IMR-90 (cell line): ENCODE data around the gene SLC38A5. TPM values are rescaled to one million over a fixed set of nuclear protein-coding genes. Genes with fewer than 3 reads are reported as not detected.

Experiments
- ATAC-seq: fragments of 200-7000 bp; cut with Tn5 transposase; 2 replicates; pipeline ENCODE4 v1.9.1; 2020; ENCODE audit warnings: low read depth, mild to moderate bottlenecking, moderate library complexity
- BruUV-seq: library from RNA; stranded (reverse); fragments of 400-500 nt; replicated peaks from 2 replicates; lab custom pipeline; 2021; lab: Mats Ljungman, UMichigan
- CTCF ChIA-PET: fragments of 300-600 bp; formaldehyde crosslinking; extraction: SDS; loops from one replicate; lab custom pipeline; 2021; ENCODE audit warnings: antibody characterized with exemption; lab: Yijun Ruan, JAX
- POLR2A ChIA-PET: fragments of 300-600 bp; sonication (Branson Sonifier 250); formaldehyde crosslinking; loops from one replicate; lab custom pipeline; 2022; ENCODE audit warnings: antibody characterized with exemption; ENCODE audit not compliant: unreplicated experiment; lab: Charles Lee
- DNase-seq: peaks from one replicate; pipeline ENCODE4 v3.0.0; 2013
- H2AFZ ChIP-seq: replicated peaks from 2 replicates; pipeline ENCODE3; 2013; ENCODE audit warnings: low read length, mild to moderate bottlenecking; ENCODE audit not compliant: poor library complexity
- H2AK5ac ChIP-seq: 2 replicates; pipeline ENCODE4 v1.6.1; 2013; ENCODE audit warnings: low read depth, low read length, inconsistent platforms
- H2AK9ac ChIP-seq: replicated peaks from 2 replicates; pipeline ENCODE3; 2013; ENCODE audit warnings: mild to moderate bottlenecking, low read depth, low read length, moderate library complexity; ENCODE audit not compliant: poor library complexity
- H2BK120ac ChIP-seq: 2 replicates; pipeline ENCODE4 v1.6.1; 2013; ENCODE audit warnings: low read depth, low read length, inconsistent platforms
- H2BK15ac ChIP-seq: 3 replicates; pipeline ENCODE4 v1.6.1; 2013; ENCODE audit warnings: low read depth, low read length, inconsistent platforms
- H2BK20ac ChIP-seq: 2 replicates; pipeline ENCODE4 v1.6.1; 2013; ENCODE audit warnings: low read depth, mild to moderate bottlenecking, inconsistent platforms, low read length, moderate library complexity
- H2BK5ac ChIP-seq: 2 replicates; pipeline ENCODE4 v1.6.1; 2013; ENCODE audit warnings: mild to moderate bottlenecking, low read depth, low read length, inconsistent platforms; ENCODE audit not compliant: poor library complexity, severe bottlenecking
- H3K14ac ChIP-seq: replicated peaks from 2 replicates; pipeline ENCODE4 v1.6.1; 2013; ENCODE audit warnings: low read depth, low read length, inconsistent platforms
- H3K18ac ChIP-seq: 2 replicates; pipeline ENCODE4 v1.6.1; 2013; ENCODE audit warnings: low read depth, low read length, control low read depth
- H3K23ac ChIP-seq: 2 replicates; pipeline ENCODE4 v1.6.1; 2013; ENCODE audit warnings: low read depth, low read length, inconsistent platforms
- H3K27ac ChIP-seq: 2 replicates; pipeline ENCODE4 v1.5.1; 2013; ENCODE audit warnings: mild to moderate bottlenecking, control low read depth, low read length; ENCODE audit not compliant: insufficient read depth
- H3K27me3 ChIP-seq: 2 replicates; pipeline ENCODE4 v1.6.1; 2013; ENCODE audit warnings: low read length; ENCODE audit not compliant: control insufficient read depth, insufficient read depth
- H3K36me3 ChIP-seq: 2 replicates; pipeline ENCODE4 v1.6.1; 2013; ENCODE audit warnings: low read length, mixed read lengths; ENCODE audit not compliant: control insufficient read depth, insufficient read depth
- H3K4ac ChIP-seq: 2 replicates; pipeline ENCODE4 v1.6.1; 2013; ENCODE audit warnings: low read depth, low read length, inconsistent platforms
- H3K4me1 ChIP-seq: 2 replicates; pipeline ENCODE4 v1.6.1; 2013; ENCODE audit warnings: low read length, mixed read lengths; ENCODE audit not compliant: control insufficient read depth, insufficient read depth
- H3K4me2 ChIP-seq: 2 replicates; pipeline ENCODE4 v1.6.1; 2013; ENCODE audit warnings: low read depth, mild to moderate bottlenecking, control low read depth, low read length, moderate library complexity
- H3K4me3 ChIP-seq: 2 replicates; pipeline ENCODE4 v1.5.1; 2013; ENCODE audit warnings: low read depth, mild to moderate bottlenecking, control low read depth, low read length, moderate library complexity; ENCODE audit not compliant: insufficient read depth
- H3K56ac ChIP-seq: 2 replicates; pipeline ENCODE4 v1.6.1; 2013; ENCODE audit warnings: low read length, inconsistent platforms; ENCODE audit not compliant: insufficient read depth; ENCODE audit errors: extremely low read depth
- H3K79me1 ChIP-seq, 2 experiments: 2 replicates each; pipeline ENCODE4 v1.6.1; 2013; ENCODE audit warnings: low read length in 2 of 2, inconsistent platforms in 1 of 2, low read depth in 1 of 2
- H3K9ac ChIP-seq: 2 replicates; pipeline ENCODE4 v1.6.1; 2013; ENCODE audit warnings: low read depth, low read length, control low read depth
- H3K9me1 ChIP-seq: 2 replicates; pipeline ENCODE4 v1.6.1; 2013; ENCODE audit warnings: low read length, inconsistent platforms; ENCODE audit not compliant: insufficient read depth
- H3K9me3 ChIP-seq: 2 replicates; pipeline ENCODE4 v1.6.1; 2013; ENCODE audit warnings: low read length; ENCODE audit not compliant: control insufficient read depth, insufficient read depth
- H4K20me1 ChIP-seq: 2 replicates; pipeline ENCODE4 v1.6.1; 2013; ENCODE audit warnings: low read length, inconsistent platforms; ENCODE audit not compliant: insufficient read depth
- H4K5ac ChIP-seq: 2 replicates; pipeline ENCODE4 v1.6.1; 2013; ENCODE audit warnings: mild to moderate bottlenecking, low read depth, low read length, control low read depth
- H4K8ac ChIP-seq, 2 experiments: 2 replicates each; pipeline ENCODE4 v1.6.1; 2013; ENCODE audit warnings: low read depth in 2 of 2, low read length in 2 of 2, control low read depth in 1 of 2, inconsistent platforms in 1 of 2
- H4K91ac ChIP-seq: 2 replicates; pipeline ENCODE4 v1.6.1; 2013; ENCODE audit warnings: low read depth, low read length, inconsistent platforms; ENCODE audit not compliant: insufficient read depth
- BHLHE40 ChIP-seq: fragments of 150-350 bp; IDR thresholded peaks from 2 replicates; pipeline ENCODE4 v1.6.1; 2016; ENCODE audit warnings: mild to moderate bottlenecking, low read depth, low read length
- MAZ ChIP-seq: IDR thresholded peaks from 2 replicates; pipeline ENCODE4 v1.6.1; 2012; ENCODE audit warnings: low read depth, mild to moderate bottlenecking, low read length, improper control_type of control experiment, moderate library complexity, borderline replicate concordance
- MXI1 ChIP-seq: IDR thresholded peaks from 2 replicates; pipeline ENCODE4 v1.6.1; 2012; ENCODE audit warnings: low read depth, mild to moderate bottlenecking, low read length, moderate library complexity, borderline replicate concordance
- NFE2L2 ChIP-seq: fragments of 150-350 bp; IDR thresholded peaks from 2 replicates; pipeline ENCODE4 v1.6.1; 2016; ENCODE audit warnings: low read depth, mild to moderate bottlenecking, low read length
- RCOR1 ChIP-seq: IDR thresholded peaks from 2 replicates; pipeline ENCODE4 v1.6.1; 2012; ENCODE audit warnings: mild to moderate bottlenecking, low read length, improper control_type of control experiment; ENCODE audit not compliant: insufficient replicate concordance
- RFX5 ChIP-seq: IDR thresholded peaks from 2 replicates; pipeline ENCODE4 v1.8.0; 2012; ENCODE audit warnings: low read depth, mild to moderate bottlenecking, low read length, moderate library complexity
- WGBS, 2 experiments: methylation state at CpG; one replicate each; pipeline versions ENCODE4 v1.1.5 to v1.1.7; 2013; ENCODE audit warnings: missing lambda C conversion rate in 2 of 2; ENCODE audit not compliant: insufficient read length in 1 of 2; ENCODE audit errors: extremely low coverage in 2 of 2; 5-methylcytosine and 5-hydroxymethylcytosine counted together
- dilution Hi-C: fragments of 300-500 bp; cut with HindIII; formaldehyde crosslinking; loops from one replicate; pipeline ENCODE4 v1.14.3; 2018; ENCODE audit warnings: low sequenced_read_pairs; ENCODE audit not compliant: unreplicated experiment
- in situ Hi-C: fragments of 300-500 bp; cut with MboI; formaldehyde crosslinking; loops from 3 replicates; pipeline ENCODE4 v1.14.3; 2019; ENCODE audit warnings: low sequenced_read_pairs, inconsistent platforms, mixed read lengths
- intact Hi-C: fragments of 100-400 bp; cut with micrococcal nuclease; formaldehyde crosslinking; loops from 2 replicates; pipeline ENCODE4 v1.10.0; 2022
- polyA plus RNA-seq, 3 experiments: library from polyadenylated mRNA; depleted of rRNA; stranded (reverse); fragments of >200 nt; gene quantifications; 2 replicates each; pipeline ENCODE4 v1.2.3, GENCODE V29; 2012; ENCODE audit warnings: low replicate concordance in 1 of 3
- total RNA-seq: library from RNA; depleted of rRNA; stranded (reverse); fragments of >200 nt; gene quantifications from 2 replicates; pipeline ENCODE4 v1.2.3, GENCODE V29; 2012
- TF ChIP-seq, protein P1 (sequence below): conservative IDR thresholded peaks from 2 replicates; pipeline ENCODE4 v1.5.1; 2012; ENCODE audit warnings: mild to moderate bottlenecking, low read depth, low read length, improper control_type of control experiment

The SLC38A5 gene
- total and polyA plus RNA-seq, 2 of the 4 experiments (the other 2 are of a cell fraction) = 12.2 to 20.4 TPM

DNA sequence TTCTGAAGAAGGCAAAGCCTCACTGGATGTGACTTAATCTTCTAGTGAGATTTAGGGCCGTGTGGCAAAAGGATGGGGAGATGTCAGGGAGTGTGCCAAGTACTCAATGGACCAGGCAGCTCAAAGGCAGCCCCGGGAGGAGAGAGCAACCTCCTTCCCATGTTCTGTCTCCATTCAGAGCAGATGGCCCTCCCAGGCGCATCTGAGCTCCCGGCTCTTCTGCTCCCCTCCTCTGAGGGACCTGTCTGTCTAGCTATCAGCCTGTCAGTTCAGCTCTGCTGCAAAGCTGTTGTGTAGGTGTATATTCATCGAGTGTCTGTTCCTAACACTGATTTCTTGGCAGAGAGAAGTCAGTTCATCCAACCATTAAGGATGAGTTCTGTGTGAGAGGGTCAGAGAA lies 27.8 kb upstream of the SLC38A5 start:
- BruUV-seq = no TSS peak

More for the DNA sequence above, 27.8 kb upstream of the SLC38A5 start:
- TF ChIP-seq BHLHE40 (no peak), NFE2L2 (no peak), MAZ (no peak), RCOR1 (no peak), MXI1 (no peak), RFX5 (no peak)
- TF ChIP-seq, protein P1, sequence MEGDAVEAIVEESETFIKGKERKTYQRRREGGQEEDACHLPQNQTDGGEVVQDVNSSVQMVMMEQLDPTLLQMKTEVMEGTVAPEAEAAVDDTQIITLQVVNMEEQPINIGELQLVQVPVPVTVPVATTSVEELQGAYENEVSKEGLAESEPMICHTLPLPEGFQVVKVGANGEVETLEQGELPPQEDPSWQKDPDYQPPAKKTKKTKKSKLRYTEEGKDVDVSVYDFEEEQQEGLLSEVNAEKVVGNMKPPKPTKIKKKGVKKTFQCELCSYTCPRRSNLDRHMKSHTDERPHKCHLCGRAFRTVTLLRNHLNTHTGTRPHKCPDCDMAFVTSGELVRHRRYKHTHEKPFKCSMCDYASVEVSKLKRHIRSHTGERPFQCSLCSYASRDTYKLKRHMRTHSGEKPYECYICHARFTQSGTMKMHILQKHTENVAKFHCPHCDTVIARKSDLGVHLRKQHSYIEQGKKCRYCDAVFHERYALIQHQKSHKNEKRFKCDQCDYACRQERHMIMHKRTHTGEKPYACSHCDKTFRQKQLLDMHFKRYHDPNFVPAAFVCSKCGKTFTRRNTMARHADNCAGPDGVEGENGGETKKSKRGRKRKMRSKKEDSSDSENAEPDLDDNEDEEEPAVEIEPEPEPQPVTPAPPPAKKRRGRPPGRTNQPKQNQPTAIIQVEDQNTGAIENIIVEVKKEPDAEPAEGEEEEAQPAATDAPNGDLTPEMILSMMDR = no peak
- no peak overlapping the region for H3K9ac ChIP-seq
- H3K14ac ChIP-seq = no peak overlapping the region
- H2BK120ac ChIP-seq = no peak overlapping the region
- H4K5ac ChIP-seq = no peak overlapping the region
- no peak overlapping the region for H3K23ac ChIP-seq
- H3K18ac ChIP-seq = no peak overlapping the region
- no peak overlapping the region for H2BK15ac ChIP-seq
- DNase-seq (no peak), ATAC-seq (no peak)
- in situ Hi-C loops = loop anchor here (10.0 kb wide), 1 partner anchor 413 kb away; no protein-coding TSS in a partner anchor
- WGBS, 2 experiments = no CpG with 5 or more reads among the region's 5 CpGs
- H2AK5ac ChIP-seq = 0 out of 2 replicates have a peak overlapping the region, but pooled peaks have one; percentile 11
- no peaks in the 10 kb centered on the region for H3K36me3 ChIP-seq
- H4K8ac ChIP-seq = no peak overlapping the region
- H3K9me3 ChIP-seq = no peaks in the 10 kb centered on the region
- H3K4ac ChIP-seq = no peak overlapping the region
- H3K27me3 ChIP-seq = no peaks in the 10 kb centered on the region
- no peak overlapping the region for H4K91ac ChIP-seq
- H3K4me2 ChIP-seq = no peak overlapping the region
- peaks cover 2% of the 10 kb centered on the region; the same call in 1 of the 2 replicates for H3K9me1 ChIP-seq
- intact Hi-C loops = no loop called here
- CTCF ChIA-PET = no interaction called here
- H3K4me3 ChIP-seq = no peak overlapping the region
- no peak overlapping the region for H2BK5ac ChIP-seq
- POLR2A ChIA-PET = no interaction called here
- dilution Hi-C loops = no loop called here
- no peak overlapping the region for H2AFZ ChIP-seq
- H3K56ac ChIP-seq = no peak overlapping the region
- H2AK9ac ChIP-seq = no peak overlapping the region
- no peak overlapping the region for H3K27ac ChIP-seq
- no peak overlapping the region for H2BK20ac ChIP-seq
- H4K20me1 ChIP-seq = no peaks in the 10 kb centered on the region
- H3K4me1 ChIP-seq = 0 out of 2 replicates have a peak, but pooled peaks cover 2% of the 10 kb centered on the region
- no peaks in the 10 kb centered on the region for H3K79me1 ChIP-seq
